H4 (cell line): ENCODE results near the gene PLXNA2. TPM values are rescaled to one million over a fixed set of nuclear protein-coding genes. Genes with fewer than 3 reads are reported as not detected.

ENCODE experiments used
- DNase-seq: peaks from one replicate; pipeline ENCODE4 v3.0.0-alpha.2; 2015; ENCODE audit warnings: low spot score
- total RNA-seq: library from RNA; depleted of rRNA; stranded (reverse); fragments of >200 nt; shearing (Covaris generic); gene quantifications from 2 replicates; pipeline ENCODE4 v1.2.3, GENCODE V29; 2014

PLXNA2 gene
- total RNA-seq, 1 experiment from 2014 or later = 0.89 TPM

DNA sequence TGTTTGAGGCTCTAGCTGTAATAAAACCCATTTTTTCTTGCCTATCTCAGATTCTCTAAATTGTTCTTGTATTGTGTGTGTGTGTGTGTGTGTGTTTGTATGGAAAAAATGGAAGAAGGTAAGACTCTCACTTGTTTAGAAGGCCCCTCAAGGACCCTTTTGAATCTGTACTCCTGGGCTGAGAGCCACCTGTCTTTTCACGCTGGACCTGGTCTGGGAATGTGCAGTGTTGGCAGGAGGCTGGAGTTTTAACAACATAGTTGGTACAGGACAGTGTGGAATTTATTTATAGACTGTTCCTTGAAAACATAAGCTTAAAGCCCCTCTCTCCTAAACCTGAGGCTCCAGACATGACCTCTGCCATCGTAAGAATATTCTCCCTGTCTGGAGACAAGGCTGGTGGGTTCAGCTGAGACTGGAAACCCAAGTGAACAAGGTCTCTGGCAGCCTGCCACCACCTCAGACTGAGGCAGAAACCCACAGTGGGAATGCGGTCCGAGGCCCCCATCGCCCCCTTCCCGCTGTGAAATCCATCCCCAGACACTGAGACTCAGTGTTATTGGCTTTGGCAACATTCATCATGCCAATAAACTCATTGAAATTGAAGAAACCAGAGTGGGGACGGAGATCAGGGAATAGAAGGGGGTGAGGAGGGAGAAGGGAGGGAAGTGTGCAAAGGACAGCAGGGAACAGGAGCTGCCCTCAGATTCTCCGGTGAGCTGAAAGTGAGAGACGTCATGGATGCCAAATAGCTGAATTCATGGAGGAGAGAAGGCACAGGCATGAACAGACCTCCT is 24.6 kb upstream of the PLXNA2 start:
- DNase-seq = no peak

DNA sequence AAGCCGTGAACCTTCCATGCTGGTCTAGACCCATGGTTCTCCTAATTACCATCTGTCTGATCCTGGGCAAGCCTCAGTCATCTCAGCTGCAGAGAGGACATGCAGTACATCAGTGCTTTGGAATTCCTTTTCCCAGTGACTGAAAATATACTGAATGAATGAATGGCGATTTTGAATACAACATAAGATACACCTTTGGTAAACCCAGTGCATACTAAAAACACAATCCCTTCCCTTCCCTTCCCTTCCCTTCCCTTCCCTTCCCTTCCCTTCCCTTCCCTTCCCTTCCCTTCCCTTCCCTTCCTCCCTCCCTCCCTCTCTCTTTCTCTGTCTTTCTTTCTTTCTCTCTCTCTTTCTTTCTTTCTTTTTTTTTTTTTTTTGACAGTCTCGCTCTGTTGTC is 21.3 kb upstream of the PLXNA2 start:
- DNase-seq = no peak

DNA sequence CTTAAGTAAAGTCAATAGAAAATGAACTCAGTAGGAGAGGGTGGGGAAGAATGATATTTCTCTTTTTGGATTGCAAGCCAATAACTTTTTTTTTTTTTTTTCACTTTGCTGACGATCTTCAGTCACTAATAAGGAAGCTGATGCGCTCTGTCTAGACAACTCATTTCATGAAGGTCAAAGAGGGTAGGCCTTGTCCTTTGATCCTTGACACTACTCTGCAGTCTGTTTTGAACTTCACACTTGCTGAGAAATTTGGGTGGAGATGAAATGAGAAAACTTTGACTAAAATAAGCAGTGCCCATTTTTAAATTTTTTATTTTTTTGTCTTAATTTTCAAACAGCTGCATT is 20.9 kb upstream of the PLXNA2 start:
- no peak for DNase-seq

DNA sequence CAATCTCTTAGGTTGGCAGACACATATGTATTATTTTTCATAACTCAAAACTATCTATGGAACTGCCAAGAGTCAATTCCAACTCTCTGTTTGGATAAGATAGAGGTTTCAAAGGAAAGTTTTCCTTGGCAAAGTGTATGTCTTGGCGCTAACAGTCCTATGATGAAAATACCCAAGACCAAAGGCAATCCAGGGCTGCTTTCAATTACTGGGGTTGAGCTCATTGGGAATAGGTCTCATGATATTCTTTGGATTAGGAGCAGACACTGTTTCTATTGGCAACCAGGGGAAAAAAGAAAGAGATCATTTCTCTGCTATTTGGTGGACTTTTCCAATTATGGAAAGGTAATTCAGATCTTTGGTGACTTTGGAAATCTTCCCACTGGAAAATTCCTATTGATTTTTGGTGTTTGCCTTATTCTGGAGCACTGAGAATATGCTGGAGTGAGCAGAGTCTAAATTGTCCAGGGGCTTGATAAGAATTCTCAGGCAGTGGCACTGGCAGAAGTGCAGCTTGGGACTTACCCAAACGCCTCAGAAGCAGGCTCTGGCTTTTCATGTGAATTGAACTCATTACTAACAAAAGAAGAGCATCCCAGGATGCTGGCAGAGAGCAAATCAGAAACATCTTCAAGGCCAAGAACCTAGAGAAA is 20.4 kb upstream of the PLXNA2 start:
- DNase-seq = no peak

DNA sequence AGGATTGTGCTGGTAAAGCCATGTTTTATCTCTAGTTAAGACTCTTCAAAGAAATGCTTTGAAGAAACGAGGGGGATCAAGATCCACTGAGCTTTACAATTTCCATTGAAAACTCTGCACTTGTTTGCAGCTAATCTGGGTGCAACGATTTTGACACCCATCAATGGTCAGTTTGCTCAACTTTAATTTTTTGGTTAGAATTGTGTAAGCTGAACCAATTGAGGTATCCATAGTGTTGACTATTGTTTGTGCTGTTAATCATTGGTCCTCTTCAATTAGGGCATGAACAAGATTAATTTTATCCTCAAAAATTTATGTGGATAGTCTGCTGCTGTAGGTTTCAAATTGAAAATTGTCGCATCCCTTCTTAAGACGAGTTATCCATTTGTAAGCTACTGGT is 17.7 kb upstream of the PLXNA2 start:
- no peak for DNase-seq

DNA sequence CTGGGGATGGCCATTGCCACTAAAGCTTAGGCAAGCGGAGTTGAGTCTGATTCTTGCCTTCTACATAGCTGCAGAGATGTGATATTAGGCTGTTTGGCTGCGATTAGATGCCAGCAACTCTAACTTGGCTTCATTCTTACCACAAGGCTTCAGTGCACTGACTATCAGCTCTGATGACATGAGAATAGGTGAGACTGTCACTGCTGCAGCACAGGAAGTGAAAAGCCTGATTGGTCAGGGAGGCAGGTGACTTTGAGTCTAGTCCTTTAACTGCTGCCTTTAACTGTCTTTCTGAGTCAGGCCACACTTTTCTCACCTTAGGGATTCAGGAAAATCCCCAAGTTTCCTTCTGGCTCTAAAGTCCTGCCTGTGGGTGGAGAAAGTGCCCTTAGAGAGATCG is 14.1 kb upstream of the PLXNA2 start:
- DNase-seq = no peak

DNA sequence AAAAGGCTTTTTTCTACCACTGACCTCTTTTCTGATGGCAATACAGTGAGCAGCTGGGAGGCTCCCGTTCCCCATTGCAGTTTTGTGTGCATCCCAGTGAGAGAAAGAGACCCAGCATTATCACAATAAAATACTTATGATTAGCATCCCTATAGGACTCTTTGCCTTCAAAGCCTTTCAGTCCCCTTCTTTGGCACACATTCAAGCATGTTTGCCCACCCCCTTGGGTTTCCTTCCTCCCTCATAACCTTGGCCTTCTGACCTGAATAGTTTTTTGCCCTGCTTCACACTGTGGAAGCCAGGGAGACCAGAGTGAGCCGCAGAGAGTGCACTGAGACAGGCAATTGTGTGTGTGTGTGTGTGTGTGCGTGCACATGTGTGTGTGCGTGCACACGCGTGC is 13.2 kb upstream of the PLXNA2 start:
- DNase-seq = no peak

DNA sequence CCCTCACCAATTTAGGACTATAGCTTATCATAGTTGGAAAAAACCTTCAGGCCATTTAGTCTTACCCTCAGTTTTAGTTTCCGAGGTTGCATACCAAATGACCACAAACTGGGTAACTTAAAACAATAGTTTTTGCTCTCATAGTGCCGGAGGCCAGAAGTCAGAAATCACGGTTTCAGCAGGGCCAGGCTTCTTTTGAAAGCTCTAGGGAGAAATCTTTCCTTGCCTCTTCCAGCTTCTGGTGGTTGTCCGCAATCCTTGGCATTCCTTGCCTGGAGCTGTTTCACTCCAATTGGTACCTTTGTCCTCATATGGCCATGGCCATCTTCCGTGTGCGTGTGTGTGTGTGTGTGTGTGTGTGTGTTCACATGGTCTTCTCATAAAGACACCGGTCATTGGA is 12.4 kb upstream of the PLXNA2 start:
- peak; percentile 67 for DNase-seq

DNA sequence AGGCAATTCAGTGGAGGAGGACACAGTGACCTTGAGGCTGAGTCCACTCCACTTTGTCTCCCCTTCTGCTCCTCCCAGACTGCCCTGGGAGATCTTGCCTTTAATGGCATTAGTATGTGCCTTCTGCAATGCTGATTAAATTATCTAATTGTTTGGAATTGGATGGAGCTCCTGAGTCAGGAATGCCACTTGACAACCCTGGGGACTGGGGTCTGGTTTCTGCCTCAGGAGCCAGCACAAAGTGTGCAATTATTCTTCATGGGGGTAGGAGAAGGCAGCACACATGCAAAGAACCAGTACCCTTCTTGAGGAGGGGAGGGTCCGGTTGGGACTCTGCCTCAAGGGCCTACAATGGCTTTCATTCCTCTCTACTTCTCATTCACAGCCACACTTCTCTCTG is 11.9 kb upstream of the PLXNA2 start:
- no peak for DNase-seq

DNA sequence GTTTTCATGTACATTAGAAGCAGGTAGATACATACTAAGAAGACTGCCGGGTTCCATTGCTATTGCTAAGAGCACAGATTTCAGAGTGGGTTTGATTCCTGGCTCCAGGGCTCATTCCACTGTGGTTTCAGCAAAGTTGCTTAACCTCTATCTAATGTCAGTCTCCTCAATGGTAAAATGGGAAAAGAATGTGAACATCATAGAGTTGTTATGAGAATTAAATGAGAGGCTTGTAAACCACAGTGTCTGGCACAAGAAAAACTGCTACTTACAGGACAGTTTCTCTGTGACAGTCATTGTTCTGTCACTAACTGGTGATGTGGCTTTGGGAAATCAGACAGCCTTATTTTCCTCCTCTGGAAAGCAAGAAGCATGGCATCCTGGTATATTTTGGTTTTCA is 10.7 kb upstream of the PLXNA2 start:
- DNase-seq = peak; percentile 73

DNA sequence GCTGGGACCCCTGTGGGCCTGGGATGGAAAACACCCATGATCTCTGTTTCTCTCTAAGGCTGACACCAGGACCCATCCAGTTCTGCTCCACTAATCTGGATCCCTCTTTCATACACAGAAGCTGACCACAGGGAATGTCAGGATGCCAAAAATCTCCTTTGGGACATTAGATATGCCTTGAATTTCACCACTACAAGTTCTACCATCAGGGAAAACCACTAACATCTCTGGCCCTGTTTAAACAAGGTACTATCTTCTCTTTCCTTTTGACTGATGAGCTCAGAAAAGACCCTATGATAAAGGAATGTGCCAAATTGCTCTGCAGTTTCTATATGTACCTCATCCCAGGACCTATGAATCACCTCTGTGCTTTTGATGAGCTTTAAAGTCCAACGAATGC is 10.2 kb upstream of the PLXNA2 start:
- no peak for DNase-seq

DNA sequence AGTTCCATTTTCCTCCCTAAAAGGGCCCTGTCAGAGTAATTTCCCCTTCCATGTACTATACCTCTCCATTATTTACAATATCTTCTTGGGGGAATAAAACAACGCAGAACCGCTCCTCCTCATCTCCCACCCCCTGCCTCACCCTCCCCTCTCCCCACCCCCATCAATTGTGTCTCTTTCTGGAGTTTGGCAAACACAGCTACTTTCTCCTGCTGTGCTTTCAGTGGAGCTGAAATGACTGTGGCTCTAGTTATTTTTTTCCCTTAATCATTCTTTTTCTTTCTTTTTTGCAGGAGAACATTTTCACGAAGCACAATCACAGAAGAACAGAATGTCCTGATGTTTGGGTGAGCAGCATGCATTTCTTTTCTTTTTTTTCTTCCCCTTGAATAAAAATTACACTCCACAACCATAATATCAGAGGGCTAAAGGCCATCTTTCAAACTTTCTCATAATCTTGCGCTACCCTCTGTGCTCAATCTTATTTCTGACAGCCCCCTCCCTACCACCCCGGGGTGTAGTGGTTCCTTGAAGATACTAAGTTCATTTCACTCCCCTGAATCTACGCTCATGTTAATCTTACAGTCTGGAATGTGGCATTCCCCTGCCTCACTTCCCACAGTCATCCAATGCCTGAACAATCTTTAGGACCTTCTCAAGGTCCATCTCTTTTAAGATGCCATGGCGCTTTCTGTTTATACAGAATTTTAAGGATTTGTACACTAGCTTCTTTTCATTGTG is 8.8 kb upstream of the PLXNA2 start:
- no peak for DNase-seq

DNA sequence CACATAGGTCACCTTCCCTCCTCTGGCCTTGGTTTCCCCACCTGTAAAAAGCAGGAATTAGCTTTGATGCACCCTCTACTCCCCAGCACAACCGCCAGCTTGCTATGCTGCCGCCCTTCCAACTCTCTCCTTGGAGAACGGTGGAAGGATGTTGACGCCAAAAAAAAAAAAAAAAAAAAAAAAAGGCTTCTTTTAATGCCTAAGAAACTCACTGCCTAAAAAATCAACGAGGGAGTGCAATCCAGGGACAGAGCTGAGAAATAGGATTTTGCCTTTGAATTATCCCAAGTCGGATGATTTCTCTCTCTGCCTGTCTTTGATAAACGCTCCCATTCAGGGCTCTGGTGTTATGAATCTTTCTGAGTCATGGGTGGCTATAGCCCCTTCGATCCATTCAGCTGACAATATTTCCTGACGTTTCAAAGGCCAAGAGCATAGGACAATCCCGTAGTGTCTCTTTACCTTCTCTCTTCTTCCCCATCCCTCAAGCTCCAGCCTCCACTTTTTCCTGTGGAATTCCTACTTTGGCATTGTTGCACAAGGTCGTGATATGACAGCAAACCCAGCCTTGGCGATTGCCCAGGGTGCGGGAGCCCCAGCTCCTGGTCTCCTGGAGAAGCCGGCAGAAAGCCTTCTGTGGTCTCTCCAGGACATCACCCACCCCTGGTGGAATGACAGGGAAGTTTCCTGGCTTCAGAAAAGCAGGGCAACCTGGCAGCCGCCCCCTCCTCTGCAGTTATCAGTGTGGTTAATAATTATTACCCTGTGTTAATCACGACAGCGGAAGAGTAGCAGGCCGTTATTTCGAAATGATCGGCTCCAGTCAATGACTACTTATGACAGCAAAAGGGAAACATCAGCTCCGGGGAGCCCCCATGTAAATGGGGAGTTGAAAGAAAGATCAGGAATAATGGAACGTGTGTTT is 8.0 kb upstream of the PLXNA2 start:
- DNase-seq = no peak

DNA sequence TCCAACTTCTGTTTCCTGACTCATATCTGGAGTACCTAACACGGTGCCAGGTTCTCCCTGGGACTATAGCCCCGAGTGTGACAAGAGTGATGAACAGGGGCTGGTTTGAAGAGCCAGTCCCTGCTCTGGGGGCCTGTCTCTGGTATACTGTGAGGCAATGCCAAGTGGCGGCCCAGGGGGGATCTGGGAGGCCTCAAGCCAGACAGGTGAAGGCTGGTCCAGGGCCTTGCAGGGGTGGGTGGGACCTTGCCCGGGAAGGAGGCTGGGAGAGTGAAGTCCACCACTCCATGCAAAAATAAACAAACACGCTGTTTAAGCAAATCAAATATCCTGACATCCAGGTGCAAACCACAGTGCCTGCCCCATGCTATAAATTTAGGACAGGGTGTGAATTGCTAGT is 6.8 kb upstream of the PLXNA2 start:
- DNase-seq = no peak

DNA sequence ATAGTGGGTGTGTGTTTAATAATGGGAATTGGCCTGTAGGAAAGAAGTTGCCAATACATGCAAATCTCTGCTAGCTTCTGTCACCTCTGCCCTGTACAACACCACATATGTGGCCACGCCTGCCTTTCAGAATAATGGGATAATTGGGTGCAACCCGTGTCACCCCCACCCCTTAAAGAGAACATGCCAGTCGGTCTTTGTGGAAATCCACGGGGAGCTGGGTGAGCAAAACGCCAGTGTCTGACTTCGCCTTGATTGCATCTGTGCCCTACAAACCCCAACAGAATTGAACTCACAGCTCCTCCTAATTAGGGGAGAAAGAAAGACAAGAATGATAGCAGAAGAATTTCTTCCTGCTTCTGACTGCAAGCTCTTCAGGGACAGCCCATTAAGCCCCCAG is 6.4 kb upstream of the PLXNA2 start:
- no peak for DNase-seq

DNA sequence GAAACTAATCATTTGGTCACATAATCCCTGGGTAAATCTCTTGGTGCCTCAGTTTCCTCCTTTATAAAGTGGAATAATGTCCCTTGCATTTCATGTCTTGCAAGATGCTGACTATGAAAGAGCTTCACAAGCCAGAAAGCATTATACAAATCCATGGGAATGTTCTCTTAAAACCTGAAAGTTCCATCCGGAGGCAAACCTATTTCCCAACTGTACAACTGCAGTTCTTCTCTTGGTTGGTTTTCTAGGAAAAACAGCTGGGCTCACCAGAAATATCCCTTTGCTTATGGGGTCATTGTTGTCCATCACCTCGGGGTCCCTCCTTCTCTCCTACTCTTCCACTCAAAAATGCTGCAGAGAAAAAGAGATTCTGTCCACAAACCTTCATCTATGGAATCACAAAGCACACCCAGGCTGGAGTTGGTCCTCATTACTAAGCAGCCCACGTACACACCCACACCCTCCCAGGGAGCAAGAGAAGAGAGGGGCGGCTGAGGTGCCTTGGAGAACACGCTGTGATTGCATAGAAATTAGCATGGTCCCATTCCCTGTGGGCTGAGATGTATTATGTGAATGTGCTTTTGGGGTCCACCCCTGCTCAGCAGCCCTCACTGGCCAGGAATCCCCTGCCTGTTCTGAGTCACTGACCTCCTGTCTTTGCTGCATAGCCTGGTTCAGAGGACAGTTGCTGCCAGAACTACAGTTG is 5.0 kb upstream of the PLXNA2 start:
- no peak for DNase-seq

DNA sequence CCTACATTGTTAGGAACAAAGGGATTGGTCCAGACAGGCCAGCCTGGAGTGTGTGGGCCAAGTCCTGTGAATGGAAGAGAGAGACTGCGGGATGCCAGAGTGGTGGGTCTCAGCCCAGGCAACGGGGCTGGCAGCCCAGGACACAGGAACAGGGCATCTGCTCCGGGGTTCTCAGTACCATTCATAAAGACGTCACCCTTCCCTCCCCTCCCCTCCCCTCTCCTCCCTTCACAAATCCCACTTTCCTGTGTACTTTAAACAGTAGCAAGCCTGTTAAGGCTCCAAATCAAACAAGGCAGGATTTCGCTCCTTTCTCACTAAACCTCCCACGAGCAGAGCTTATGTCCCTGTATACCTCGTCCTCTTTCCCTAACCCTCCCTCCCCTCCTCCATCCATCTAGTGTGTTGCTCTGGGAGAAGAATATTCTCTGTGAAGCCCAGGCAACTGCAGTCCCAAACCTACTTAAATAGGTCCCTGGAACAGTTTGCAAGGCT is 4.2 kb upstream of the PLXNA2 start:
- DNase-seq = no peak

DNA sequence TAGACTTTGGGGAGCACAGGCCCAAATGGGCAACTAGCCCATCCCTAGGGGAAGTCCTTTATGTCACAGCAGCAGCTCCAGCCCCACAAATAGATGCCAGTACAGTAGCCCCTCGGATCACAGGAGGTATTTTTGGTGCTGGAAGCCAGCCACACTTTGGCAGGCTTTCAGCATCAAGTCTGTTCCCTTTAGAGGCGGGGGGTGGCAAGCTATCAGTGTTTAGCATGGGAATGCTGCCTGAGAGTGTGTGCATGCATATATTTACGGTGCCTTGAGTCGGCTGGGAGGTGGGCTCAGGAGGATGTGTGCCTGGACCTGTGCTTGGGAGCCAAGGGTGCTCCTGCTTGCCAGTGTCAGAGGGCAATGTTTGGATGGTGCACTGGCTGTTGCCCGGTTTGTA is 3.5 kb upstream of the PLXNA2 start:
- DNase-seq = no peak

DNA sequence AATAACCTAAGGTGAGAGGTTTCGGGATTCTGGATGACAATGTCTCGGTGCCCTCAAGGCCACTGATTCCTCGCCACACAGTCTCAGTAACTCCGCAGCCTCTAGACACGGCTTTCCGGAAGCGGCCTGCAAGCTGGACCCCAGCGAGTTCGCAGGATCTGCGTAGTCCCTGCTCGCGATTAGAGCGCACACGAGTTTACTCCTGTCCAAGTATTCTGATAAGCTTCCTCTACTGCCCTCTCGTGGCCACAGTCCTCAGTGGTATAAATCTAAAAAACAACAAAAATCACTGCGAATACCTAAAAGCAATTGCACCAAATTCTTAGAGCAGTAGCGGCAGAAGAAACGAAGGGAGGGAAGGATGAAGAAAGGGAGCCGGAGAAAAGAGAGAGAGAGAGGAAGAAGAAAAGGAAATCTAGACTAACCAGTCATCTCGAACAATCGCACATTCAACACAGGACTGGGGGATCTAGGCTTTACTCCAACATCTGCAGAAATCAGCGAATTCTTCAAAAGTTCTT is 1.1 kb upstream of the PLXNA2 start:
- peak; percentile 89 for DNase-seq

DNA sequence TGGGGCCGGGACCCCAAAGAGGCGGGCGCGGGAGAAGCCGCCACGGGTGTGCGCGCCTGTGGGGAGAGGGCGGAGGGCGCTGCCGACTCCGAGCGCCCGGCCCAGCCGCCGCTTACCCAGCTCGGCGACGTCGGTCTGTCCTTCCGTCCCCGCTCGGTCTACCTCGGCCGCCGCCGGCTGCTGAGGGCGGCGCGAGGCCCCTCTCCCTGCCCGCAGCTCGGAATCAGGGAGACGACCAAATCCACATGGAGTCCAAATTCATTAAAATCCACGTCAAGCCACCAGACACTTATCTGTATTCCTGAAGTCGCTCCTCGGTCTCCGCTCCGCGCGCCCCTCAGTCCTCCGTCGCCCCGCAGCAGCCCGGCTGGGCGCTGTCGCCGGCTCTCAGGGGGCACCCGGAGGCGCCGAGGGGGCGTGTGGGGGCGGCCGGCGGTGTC is 637 bp downstream of the PLXNA2 start:
- DNase-seq = no peak
